K562 treated with DMSO at 1 percent for 48 hours (cell line): ENCODE measurements around the gene AGFG1. TPM values are rescaled to one million over a fixed set of nuclear protein-coding genes. Genes with fewer than 3 reads are reported as not detected.

Source experiments
- total RNA-seq: library from RNA; unstranded; fragments of 300-600 nt; gene quantifications from 2 replicates; pipeline ENCODE4 v1.2.3, GENCODE V29; 2022; ENCODE audit warnings: low replicate concordance; ENCODE audit errors: extremely low read depth

AGFG1 gene
- total RNA-seq: not detected in 2 replicates

GRCh38 chr2:227471924-227472264 is at the start of gene AGFG1:
Gene AGFG1 (plus strand): TSS chr2:227472156. CDS start chr2:227472422, 266 bp downstream.

GRCh38 chr2:227598835-227599503 is 127.0 kb downstream of the AGFG1 start, which contains the start of gene SCYGR2:
Gene SCYGR2 (plus strand): TSS chr2:227598893. CDS start chr2:227598893, 0 bp downstream.

Other genes with a start within 250 kb of the AGFG1 start
- not detected in 2 replicates for gene MFF, start 146.9 kb upstream of the AGFG1 start, total RNA-seq
- gene TM4SF20, start 92.8 kb upstream of the AGFG1 start, total RNA-seq: not detected in 2 replicates
- not detected in 2 replicates for gene SCYGR1, start 84.2 kb upstream of the AGFG1 start, total RNA-seq
- gene SCYGR2, start 126.7 kb downstream of the AGFG1 start, total RNA-seq: not detected in 2 replicates
- gene SCYGR3, start 142.7 kb downstream of the AGFG1 start, total RNA-seq: not detected in 2 replicates
- not detected in 2 replicates for gene SCYGR4, start 145.3 kb downstream of the AGFG1 start, total RNA-seq
- gene SCYGR5, start 194.6 kb downstream of the AGFG1 start, total RNA-seq: not detected in 2 replicates
- not detected in 2 replicates for gene SLC19A3, start 245.9 kb downstream of the AGFG1 start, total RNA-seq